HEK293 (cell line): ENCODE data around the gene PRKG1.

Experiments
- KLF10 ChIP-seq: fragments of 450-650 bp; IDR thresholded peaks from 2 replicates; pipeline ENCODE4 v1.5.1; 2018; ENCODE audit warnings: missing biosample characterization, mild to moderate bottlenecking, missing genetic modification characterization
- MZF1 ChIP-seq: fragments of 450-650 bp; formaldehyde crosslinking; IDR thresholded peaks from 2 replicates; pipeline ENCODE4 v1.5.1; 2017; ENCODE audit warnings: missing biosample characterization, missing genetic modification characterization, borderline replicate concordance
- ZBTB20 ChIP-seq: fragments of 450-650 bp; formaldehyde crosslinking; IDR thresholded peaks from 2 replicates; pipeline ENCODE4 v1.5.1; 2016; ENCODE audit warnings: missing biosample characterization, missing genetic modification characterization
- ZFP41 ChIP-seq: fragments of 450-650 bp; formaldehyde crosslinking; IDR thresholded peaks from 2 replicates; pipeline ENCODE4 v1.5.1; 2016; ENCODE audit warnings: missing biosample characterization, missing genetic modification characterization, borderline replicate concordance
- ZNF433 ChIP-seq: fragments of 450-650 bp; formaldehyde crosslinking; IDR thresholded peaks from 2 replicates; pipeline ENCODE4 v1.5.1; 2016; ENCODE audit warnings: missing biosample characterization, missing genetic modification characterization, low read depth
- TF ChIP-seq, protein P1 (sequence below): fragments of 450-650 bp; formaldehyde crosslinking; conservative IDR thresholded peaks from 2 replicates; pipeline ENCODE4 v1.5.1; 2016; ENCODE audit warnings: low read depth, missing biosample characterization, missing genetic modification characterization
- TF ChIP-seq, protein P2 (sequence below): fragments of 450-650 bp; formaldehyde crosslinking; IDR thresholded peaks from 2 replicates; pipeline ENCODE4 v1.5.1; 2016; ENCODE audit warnings: missing biosample characterization, missing genetic modification characterization
- TF ChIP-seq, protein P3 (sequence below): fragments of 450-650 bp; formaldehyde crosslinking; IDR thresholded peaks from 2 replicates; pipeline ENCODE4 v1.5.1; 2016; ENCODE audit warnings: missing biosample characterization, missing genetic modification characterization
- TF ChIP-seq, protein P4 (sequence below): fragments of 450-650 bp; formaldehyde crosslinking; IDR thresholded peaks from 2 replicates; pipeline ENCODE4 v1.5.1; 2016; ENCODE audit warnings: missing biosample characterization, missing genetic modification characterization

DNA sequence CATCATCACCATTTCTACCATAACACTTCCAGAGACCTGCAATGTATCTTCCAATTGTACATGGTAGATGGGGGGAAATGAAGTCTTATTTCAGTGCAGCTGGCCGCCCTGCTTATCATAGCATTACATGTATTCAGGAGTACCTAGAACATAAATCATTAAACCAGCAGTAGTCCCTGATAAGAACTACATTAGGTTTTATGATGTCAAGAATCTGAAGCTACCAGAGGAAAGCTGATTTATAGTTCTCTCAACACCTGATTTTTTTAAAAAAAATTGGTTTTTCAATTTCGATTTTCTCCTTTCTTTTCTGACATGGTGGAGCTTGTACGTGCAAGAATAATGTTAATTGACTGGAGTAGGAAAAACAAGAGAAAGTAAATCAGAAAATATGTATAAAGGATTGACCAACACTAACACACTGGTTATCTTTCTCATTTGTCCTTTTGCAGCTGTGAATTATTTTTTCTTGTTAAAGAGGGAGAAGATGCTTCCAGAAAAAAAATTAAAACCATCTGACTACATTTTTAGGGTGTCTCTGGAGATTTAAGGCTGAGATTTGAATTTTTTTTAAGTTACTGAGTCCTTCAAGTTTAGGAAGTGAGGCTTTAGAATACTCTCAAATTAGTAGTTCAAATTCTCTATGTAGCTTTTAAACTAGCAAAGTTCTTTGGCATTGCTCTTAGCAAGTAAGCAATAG is 566.0 kb downstream of the PRKG1 start:
- TF ChIP-seq, protein P1, sequence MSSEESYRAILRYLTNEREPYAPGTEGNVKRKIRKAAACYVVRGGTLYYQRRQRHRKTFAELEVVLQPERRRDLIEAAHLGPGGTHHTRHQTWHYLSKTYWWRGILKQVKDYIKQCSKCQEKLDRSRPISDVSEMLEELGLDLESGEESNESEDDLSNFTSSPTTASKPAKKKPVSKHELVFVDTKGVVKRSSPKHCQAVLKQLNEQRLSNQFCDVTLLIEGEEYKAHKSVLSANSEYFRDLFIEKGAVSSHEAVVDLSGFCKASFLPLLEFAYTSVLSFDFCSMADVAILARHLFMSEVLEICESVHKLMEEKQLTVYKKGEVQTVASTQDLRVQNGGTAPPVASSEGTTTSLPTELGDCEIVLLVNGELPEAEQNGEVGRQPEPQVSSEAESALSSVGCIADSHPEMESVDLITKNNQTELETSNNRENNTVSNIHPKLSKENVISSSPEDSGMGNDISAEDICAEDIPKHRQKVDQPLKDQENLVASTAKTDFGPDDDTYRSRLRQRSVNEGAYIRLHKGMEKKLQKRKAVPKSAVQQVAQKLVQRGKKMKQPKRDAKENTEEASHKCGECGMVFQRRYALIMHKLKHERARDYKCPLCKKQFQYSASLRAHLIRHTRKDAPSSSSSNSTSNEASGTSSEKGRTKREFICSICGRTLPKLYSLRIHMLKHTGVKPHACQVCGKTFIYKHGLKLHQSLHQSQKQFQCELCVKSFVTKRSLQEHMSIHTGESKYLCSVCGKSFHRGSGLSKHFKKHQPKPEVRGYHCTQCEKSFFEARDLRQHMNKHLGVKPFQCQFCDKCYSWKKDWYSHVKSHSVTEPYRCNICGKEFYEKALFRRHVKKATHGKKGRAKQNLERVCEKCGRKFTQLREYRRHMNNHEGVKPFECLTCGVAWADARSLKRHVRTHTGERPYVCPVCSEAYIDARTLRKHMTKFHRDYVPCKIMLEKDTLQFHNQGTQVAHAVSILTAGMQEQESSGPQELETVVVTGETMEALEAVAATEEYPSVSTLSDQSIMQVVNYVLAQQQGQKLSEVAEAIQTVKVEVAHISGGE: no peak
- no peak for TF ChIP-seq ZFP41
- TF ChIP-seq ZNF433 (tag by site-specific recombination): no peak
- TF ChIP-seq, protein P2, sequence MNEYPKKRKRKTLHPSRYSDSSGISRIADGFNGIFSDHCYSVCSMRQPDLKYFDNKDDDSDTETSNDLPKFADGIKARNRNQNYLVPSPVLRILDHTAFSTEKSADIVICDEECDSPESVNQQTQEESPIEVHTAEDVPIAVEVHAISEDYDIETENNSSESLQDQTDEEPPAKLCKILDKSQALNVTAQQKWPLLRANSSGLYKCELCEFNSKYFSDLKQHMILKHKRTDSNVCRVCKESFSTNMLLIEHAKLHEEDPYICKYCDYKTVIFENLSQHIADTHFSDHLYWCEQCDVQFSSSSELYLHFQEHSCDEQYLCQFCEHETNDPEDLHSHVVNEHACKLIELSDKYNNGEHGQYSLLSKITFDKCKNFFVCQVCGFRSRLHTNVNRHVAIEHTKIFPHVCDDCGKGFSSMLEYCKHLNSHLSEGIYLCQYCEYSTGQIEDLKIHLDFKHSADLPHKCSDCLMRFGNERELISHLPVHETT (tag by site-specific recombination): no peak
- TF ChIP-seq, protein P3, sequence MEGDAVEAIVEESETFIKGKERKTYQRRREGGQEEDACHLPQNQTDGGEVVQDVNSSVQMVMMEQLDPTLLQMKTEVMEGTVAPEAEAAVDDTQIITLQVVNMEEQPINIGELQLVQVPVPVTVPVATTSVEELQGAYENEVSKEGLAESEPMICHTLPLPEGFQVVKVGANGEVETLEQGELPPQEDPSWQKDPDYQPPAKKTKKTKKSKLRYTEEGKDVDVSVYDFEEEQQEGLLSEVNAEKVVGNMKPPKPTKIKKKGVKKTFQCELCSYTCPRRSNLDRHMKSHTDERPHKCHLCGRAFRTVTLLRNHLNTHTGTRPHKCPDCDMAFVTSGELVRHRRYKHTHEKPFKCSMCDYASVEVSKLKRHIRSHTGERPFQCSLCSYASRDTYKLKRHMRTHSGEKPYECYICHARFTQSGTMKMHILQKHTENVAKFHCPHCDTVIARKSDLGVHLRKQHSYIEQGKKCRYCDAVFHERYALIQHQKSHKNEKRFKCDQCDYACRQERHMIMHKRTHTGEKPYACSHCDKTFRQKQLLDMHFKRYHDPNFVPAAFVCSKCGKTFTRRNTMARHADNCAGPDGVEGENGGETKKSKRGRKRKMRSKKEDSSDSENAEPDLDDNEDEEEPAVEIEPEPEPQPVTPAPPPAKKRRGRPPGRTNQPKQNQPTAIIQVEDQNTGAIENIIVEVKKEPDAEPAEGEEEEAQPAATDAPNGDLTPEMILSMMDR (tag by site-specific recombination): no peak
- no peak for TF ChIP-seq KLF10 (tag by site-specific recombination)
- TF ChIP-seq, protein P4, sequence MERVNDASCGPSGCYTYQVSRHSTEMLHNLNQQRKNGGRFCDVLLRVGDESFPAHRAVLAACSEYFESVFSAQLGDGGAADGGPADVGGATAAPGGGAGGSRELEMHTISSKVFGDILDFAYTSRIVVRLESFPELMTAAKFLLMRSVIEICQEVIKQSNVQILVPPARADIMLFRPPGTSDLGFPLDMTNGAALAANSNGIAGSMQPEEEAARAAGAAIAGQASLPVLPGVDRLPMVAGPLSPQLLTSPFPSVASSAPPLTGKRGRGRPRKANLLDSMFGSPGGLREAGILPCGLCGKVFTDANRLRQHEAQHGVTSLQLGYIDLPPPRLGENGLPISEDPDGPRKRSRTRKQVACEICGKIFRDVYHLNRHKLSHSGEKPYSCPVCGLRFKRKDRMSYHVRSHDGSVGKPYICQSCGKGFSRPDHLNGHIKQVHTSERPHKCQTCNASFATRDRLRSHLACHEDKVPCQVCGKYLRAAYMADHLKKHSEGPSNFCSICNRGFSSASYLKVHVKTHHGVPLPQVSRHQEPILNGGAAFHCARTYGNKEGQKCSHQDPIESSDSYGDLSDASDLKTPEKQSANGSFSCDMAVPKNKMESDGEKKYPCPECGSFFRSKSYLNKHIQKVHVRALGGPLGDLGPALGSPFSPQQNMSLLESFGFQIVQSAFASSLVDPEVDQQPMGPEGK (tag by site-specific recombination): no peak
- no peak for TF ChIP-seq ZBTB20
- no peak for TF ChIP-seq MZF1 (tag by site-specific recombination)
